ENCODE measurements around the gene CA12.

- TF ChIP-seq CTCF (conservative IDR thresholded peaks at IDR 0.05; ENCODE audit: low read length) (no peak), EZH2phosphoT487 (IDR thresholded peaks at IDR 0.05; ENCODE audit: borderline replicate concordance) (no peak)
Measured at GRCh38 chr15:63426552-63426951, 44.9 kb upstream of the CA12 start.
